VCaP (cell line): Measurements from ENCODE around the gene NIPBL.

Experiments
- H3K27ac ChIP-seq: fragments of 450-650 bp; 2 replicates; pipeline ENCODE4 v1.5.1; 2017
- CTCF ChIP-seq: fragments of 450-650 bp; conservative IDR thresholded peaks from 2 replicates; pipeline ENCODE4 v1.5.1; 2017; ENCODE audit warnings: mild to moderate bottlenecking, moderate library complexity

Gene NIPBL

GRCh38 chr5:36876965-36877666, 547 bp downstream of the NIPBL start:
- no peak for TF ChIP-seq CTCF
- peak overlapping the region; percentile 97 for H3K27ac ChIP-seq

GRCh38 chr5:36877667-36878391, 1.3 kb downstream of the NIPBL start:
- H3K27ac ChIP-seq = peak overlapping the region; percentile 97
- no peak for TF ChIP-seq CTCF

GRCh38 chr5:36878392-36879082, 2.0 kb downstream of the NIPBL start:
- H3K27ac ChIP-seq = peak overlapping the region; percentile 97
- no peak for TF ChIP-seq CTCF

- peak overlapping the region; percentile 97 for H3K27ac ChIP-seq
- no peak for TF ChIP-seq CTCF
These were observed 2.9 kb downstream of the NIPBL start for GRCh38 chr5:36879274-36880033.

- 0 out of 2 replicates have a peak overlapping the region, but pooled peaks have one; percentile 97 for H3K27ac ChIP-seq
- TF ChIP-seq CTCF = no peak
These were observed 4.2 kb downstream of the NIPBL start for GRCh38 chr5:36880761-36881160.

GRCh38 chr5:36881304-36881703, 4.7 kb downstream of the NIPBL start:
- no peak for TF ChIP-seq CTCF
- no peak overlapping the region for H3K27ac ChIP-seq
